Kidney capillary endothelial cell (primary cell): ENCODE data around the gene TRABD2B.

ENCODE experiments used
- DNase-seq: peaks from one replicate; pipeline ENCODE4 v3.0.0-alpha.2; 2018; ENCODE audit warnings: low spot score

Gene TRABD2B

GRCh38 chr1:47725000-47725473, 272.1 kb downstream of the TRABD2B start:
- DNase-seq = no peak

- no peak for DNase-seq
Observed at GRCh38 chr1:47724432-47724999, 272.7 kb downstream of the TRABD2B start.

- DNase-seq = no peak
Observed at GRCh38 chr1:47722909-47723580, 274.1 kb downstream of the TRABD2B start.

GRCh38 chr1:47722101-47722500, 275.1 kb downstream of the TRABD2B start:
- no peak for DNase-seq

- DNase-seq = no peak
Observed at GRCh38 chr1:47720111-47720510, 277.1 kb downstream of the TRABD2B start.

- DNase-seq = no peak
Observed at GRCh38 chr1:47717341-47717740, 279.8 kb downstream of the TRABD2B start.

GRCh38 chr1:47713975-47714767, 283.0 kb downstream of the TRABD2B start:
- DNase-seq = no peak

GRCh38 chr1:47713333-47713953, 283.7 kb downstream of the TRABD2B start:
- DNase-seq = no peak

GRCh38 chr1:47712596-47713299, 284.4 kb downstream of the TRABD2B start:
- no peak for DNase-seq

GRCh38 chr1:47711848-47712492, 285.2 kb downstream of the TRABD2B start:
- DNase-seq = no peak

GRCh38 chr1:47711184-47711847, 285.9 kb downstream of the TRABD2B start:
- no peak for DNase-seq
